H1 (cell line): ENCODE measurements around the gene GZMA. TPM values are rescaled to one million over a fixed set of nuclear protein-coding genes. Genes with fewer than 3 reads are reported as not detected.

Experiments
- CTCF ChIA-PET: fragments of 300-600 bp; sonication (Branson Sonifier 250); formaldehyde crosslinking; loops from one replicate; lab custom pipeline; 2021; ENCODE audit not compliant: partially characterized antibody; lab: Charles Lee
- POLR2A ChIA-PET: fragments of 300-600 bp; sonication (Branson Sonifier 250); formaldehyde crosslinking; loops from one replicate; lab custom pipeline; 2021; ENCODE audit warnings: inconsistent platforms; ENCODE audit not compliant: partially characterized antibody; lab: Charles Lee
- DNase-seq, 2 experiments: peaks; one replicate each; pipeline versions ENCODE4 v3.0.0 to v3.0.0-alpha.2; 2010 to 2022; ENCODE audit warnings: low spot score in 2 of 2, low read depth in 1 of 2, mixed read lengths in 1 of 2
- FAIRE-seq: peaks from 2 replicates; lab custom pipeline; 2011; peaks lifted over from hg19 to GRCh38; lab: Jason Lieb, UNC
- H2AFZ ChIP-seq: 2 replicates; pipeline ENCODE4 v1.8.1; 2012; ENCODE audit warnings: low read length, inconsistent platforms
- H2AK5ac ChIP-seq: 2 replicates; pipeline ENCODE4 v1.6.1; 2013; ENCODE audit warnings: low read depth, low read length
- H2BK120ac ChIP-seq: replicated peaks from 2 replicates; pipeline ENCODE3; 2013; ENCODE audit warnings: low read depth, low read length, inconsistent platforms
- H2BK12ac ChIP-seq: 2 replicates; pipeline ENCODE4 v1.6.1; 2013; ENCODE audit warnings: low read depth, low read length
- H2BK15ac ChIP-seq: 2 replicates; pipeline ENCODE4 v1.6.1; 2013; ENCODE audit warnings: low read length
- H2BK20ac ChIP-seq: 2 replicates; pipeline ENCODE4 v1.6.1; 2013; ENCODE audit warnings: low read length
- H2BK5ac ChIP-seq: 2 replicates; pipeline ENCODE4 v1.6.1; 2013; ENCODE audit warnings: low read depth, low read length
- H3K14ac ChIP-seq: 2 replicates; pipeline ENCODE4 v1.6.1; 2013; ENCODE audit warnings: inconsistent platforms; ENCODE audit not compliant: insufficient read length
- H3K18ac ChIP-seq: 2 replicates; pipeline ENCODE4 v1.6.1; 2013; ENCODE audit warnings: low read length; ENCODE audit errors: extremely low read depth
- H3K23ac ChIP-seq: 2 replicates; pipeline ENCODE4 v1.6.1; 2013; ENCODE audit warnings: inconsistent platforms; ENCODE audit not compliant: insufficient read length
- H3K23me2 ChIP-seq: 2 replicates; pipeline ENCODE4 v1.6.1; 2013; ENCODE audit warnings: low read depth, low read length
- H3K27ac ChIP-seq: 2 replicates; pipeline ENCODE4 v1.6.1; 2011; ENCODE audit warnings: low read depth, low read length, inconsistent platforms
- H3K27me3 ChIP-seq, 4 experiments: replicated peaks in 1 of 4; 1 replicate in 1 of 4; 2 replicates in 3 of 4; pipeline versions ENCODE4 v1.6.1 to v1.8.1; 2011 to 2013; ENCODE audit warnings: low read length in 3 of 4, mild to moderate bottlenecking in 3 of 4, inconsistent platforms in 2 of 4, mixed read lengths in 2 of 4, moderate library complexity in 1 of 4; ENCODE audit not compliant: control insufficient read depth in 3 of 4, insufficient read depth in 3 of 4; ENCODE audit errors: extremely low read depth in 1 of 4
- H3K36me3 ChIP-seq, 4 experiments: 2 replicates each; pipeline versions ENCODE4 v1.6.1 to v1.8.1; 2011 to 2013; ENCODE audit warnings: mild to moderate bottlenecking in 4 of 4, low read length in 3 of 4, moderate library complexity in 2 of 4, control low read depth in 1 of 4, inconsistent platforms in 1 of 4; ENCODE audit not compliant: insufficient read depth in 4 of 4, control insufficient read depth in 2 of 4
- H3K4ac ChIP-seq: replicated peaks from 2 replicates; pipeline ENCODE3; 2013; ENCODE audit warnings: low read length, low read depth, mixed read lengths, inconsistent platforms; ENCODE audit not compliant: insufficient read length
- H3K4me1 ChIP-seq, 4 experiments: replicated peaks in 1 of 4; 1 replicate in 1 of 4; 2 replicates in 3 of 4; pipeline versions ENCODE4 v1.6.1 to v1.8.1; 2011 to 2013; ENCODE audit warnings: low read length in 3 of 4, inconsistent platforms in 2 of 4, mixed read lengths in 1 of 4; ENCODE audit not compliant: insufficient read depth in 4 of 4, control insufficient read depth in 3 of 4
- H3K4me2 ChIP-seq, 2 experiments: 2 replicates each; pipeline versions ENCODE4 v1.6.1 to v1.8.1; 2011 to 2013; ENCODE audit warnings: low read depth in 2 of 2, low read length in 2 of 2, control low read depth in 1 of 2, inconsistent platforms in 1 of 2, mild to moderate bottlenecking in 1 of 2; ENCODE audit not compliant: insufficient read depth in 1 of 2
- H3K4me3 ChIP-seq, 4 experiments: fragments of 200-600, 300-600 bp in 1 of 4; sonication (generic), shearing (Covaris generic), sonication (Bioruptor Twin) in 1 of 4; 2 replicates each; pipeline versions ENCODE4 v1.5.1 to v1.8.1; 2011 to 2016; ENCODE audit warnings: low read length in 4 of 4, low read depth in 3 of 4, control low read depth in 2 of 4, inconsistent platforms in 2 of 4, mild to moderate bottlenecking in 2 of 4, mixed read lengths in 1 of 4, moderate library complexity in 1 of 4; ENCODE audit not compliant: insufficient read depth in 2 of 4; ENCODE audit errors: extremely low read depth in 1 of 4
- H3K56ac ChIP-seq: replicated peaks from 2 replicates; pipeline ENCODE3; 2013; ENCODE audit warnings: low read depth, mild to moderate bottlenecking, mixed read lengths, low read length, inconsistent platforms; ENCODE audit not compliant: insufficient read length
- H3K79me1 ChIP-seq: 2 replicates; pipeline ENCODE4 v1.6.1; 2013; ENCODE audit warnings: low read depth, low read length, control low read depth
- H3K79me2 ChIP-seq, 2 experiments: 2 replicates each; pipeline versions ENCODE4 v1.6.1 to v1.8.1; 2012 to 2013; ENCODE audit warnings: low read length in 2 of 2, mild to moderate bottlenecking in 2 of 2, inconsistent platforms in 1 of 2; ENCODE audit not compliant: insufficient read depth in 2 of 2, control insufficient read depth in 1 of 2
- H3K9ac ChIP-seq, 4 experiments: replicated peaks in 1 of 4; 1 replicate in 1 of 4; 2 replicates in 3 of 4; pipeline versions ENCODE4 v1.6.1 to v1.8.1; 2011 to 2013; ENCODE audit warnings: low read depth in 3 of 4, low read length in 3 of 4, control low read depth in 2 of 4, mild to moderate bottlenecking in 2 of 4, moderate library complexity in 2 of 4, inconsistent platforms in 1 of 4; ENCODE audit errors: extremely low read depth in 1 of 4
- H3K9me3 ChIP-seq, 2 experiments: 2 replicates each; pipeline versions ENCODE4 v1.6.1 to v1.8.1; 2012 to 2013; ENCODE audit warnings: mild to moderate bottlenecking in 2 of 2, moderate library complexity in 2 of 2, control low read depth in 1 of 2, inconsistent platforms in 1 of 2, low read depth in 1 of 2, low read length in 1 of 2, mixed read lengths in 1 of 2; ENCODE audit not compliant: insufficient read depth in 2 of 2
- H4K20me1 ChIP-seq, 2 experiments: replicated peaks in 1 of 2; 2 replicates each; pipeline versions ENCODE3 to v1.8.1; 2011 to 2013; ENCODE audit warnings: inconsistent platforms in 2 of 2, low read length in 2 of 2, mild to moderate bottlenecking in 1 of 2; ENCODE audit not compliant: insufficient read depth in 2 of 2, control insufficient read depth in 1 of 2
- H4K5ac ChIP-seq: 2 replicates; pipeline ENCODE4 v1.6.1; 2013; ENCODE audit warnings: low read length, low read depth, mixed read lengths, inconsistent platforms; ENCODE audit not compliant: insufficient read length
- H4K8ac ChIP-seq: 2 replicates; pipeline ENCODE4 v1.8.0; 2013; ENCODE audit warnings: mild to moderate bottlenecking, moderate library complexity, low read length, inconsistent platforms; ENCODE audit not compliant: insufficient read depth; ENCODE audit errors: extremely low read depth
- H4K91ac ChIP-seq: replicated peaks from 2 replicates; pipeline ENCODE3; 2013; ENCODE audit warnings: low read length, mixed read lengths, inconsistent platforms; ENCODE audit not compliant: insufficient read length
- MAFK ChIP-seq: IDR thresholded peaks from 2 replicates; pipeline ENCODE4 v1.6.1; 2012; ENCODE audit warnings: low read depth, mild to moderate bottlenecking, improper control_type of control experiment, low read length
- RBBP5 ChIP-seq: IDR thresholded peaks from 2 replicates; pipeline ENCODE4 v1.7.1; 2012; ENCODE audit warnings: low read depth, mild to moderate bottlenecking, inconsistent platforms, low read length, moderate library complexity, borderline replicate concordance
- SAP30 ChIP-seq: fragments of 300-600 bp; sonication (generic); IDR thresholded peaks from 2 replicates; pipeline ENCODE4 v1.7.1; 2012; ENCODE audit warnings: low read length, moderate library complexity, mild to moderate bottlenecking, inconsistent platforms; ENCODE audit not compliant: insufficient read depth, insufficient replicate concordance
- WGBS, 2 experiments: shearing (Covaris generic) in 1 of 2; methylation state at CpG; one replicate each; pipeline versions ENCODE4 v1.1.6 to v1.1.7; 2013 to 2015; ENCODE audit warnings: low lambda C conversion rate in 2 of 2, mixed read lengths in 2 of 2, inconsistent platforms in 1 of 2, low coverage in 1 of 2, missing lambda C conversion rate in 1 of 2; ENCODE audit not compliant: insufficient replicate concordance in 2 of 2, insufficient coverage in 1 of 2, insufficient read length in 1 of 2; ENCODE audit errors: extremely low coverage in 1 of 2, missing lambda C conversion rate in 1 of 2; 5-methylcytosine and 5-hydroxymethylcytosine counted together
- polyA plus RNA-seq, 7 experiments: library from polyadenylated mRNA; depleted of rRNA in 3 of 7; stranded (reverse) in 5 of 7; unstranded in 2 of 7; fragments of >200 nt in 5 of 7; fragments of 200-250 nt in 2 of 7; gene quantifications; 1 replicate in 5 of 7; 2 replicates in 1 of 7; 4 replicates in 1 of 7; pipeline versions ENCODE4 v1.2.1 to v1.2.3, GENCODE V29; 2011 to 2013; ENCODE audit warnings: missing spikeins in 2 of 7, mixed read lengths in 2 of 7
- total RNA-seq: library from RNA; stranded (reverse); fragmentation: NEBNext Ultra II Directional; extraction: Animal tissue kit (Norgen Biotek cat#: 25700); gene quantifications from 2 replicates; pipeline ENCODE4 v1.2.1, GENCODE V29; 2021

The GZMA gene
- total and polyA plus RNA-seq, 2 of the 8 experiments (the other 6 are each of a cell fraction or from before 2014, with no cell fraction given): not detected

DNA sequence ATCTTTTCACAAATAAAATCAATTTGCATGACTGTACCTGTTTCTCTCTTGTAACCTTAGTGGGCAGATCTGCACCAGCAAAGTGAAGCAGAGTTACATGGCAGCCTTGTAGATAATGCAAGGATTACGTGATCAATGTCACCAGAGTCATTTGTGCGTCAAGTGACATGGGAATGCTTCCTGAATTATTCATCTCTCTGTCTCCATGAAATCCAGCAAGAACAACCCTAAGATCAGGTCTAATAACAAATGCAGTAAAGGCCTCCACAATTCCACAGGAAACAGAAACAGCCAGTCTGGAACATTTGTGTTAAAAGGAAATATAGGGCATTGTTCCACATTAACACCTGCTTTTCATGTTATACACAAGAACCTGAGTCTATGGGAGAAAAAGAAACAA, 7.8 kb downstream of the GZMA start:
- H3K9me3 ChIP-seq: no peaks in the 10 kb centered on the region
- no peak overlapping the region for H3K4me2 ChIP-seq
- H3K23me2 ChIP-seq: no peaks in the 10 kb centered on the region
- H3K4me3 ChIP-seq: no peak overlapping the region
- no peak overlapping the region for H3K23ac ChIP-seq
- H3K27ac ChIP-seq: no peak overlapping the region
- no peak overlapping the region for H2AK5ac ChIP-seq
- no peak overlapping the region for H4K8ac ChIP-seq
- no peak overlapping the region for H2BK5ac ChIP-seq
- no peak overlapping the region for H3K18ac ChIP-seq
- no peak overlapping the region for H2BK12ac ChIP-seq
- no peak overlapping the region for H3K9ac ChIP-seq
- H4K20me1 ChIP-seq: no peaks in the 10 kb centered on the region
- peaks cover 0 to 5% (median 1%) of the 10 kb centered on the region in 4 experiments; a peak in 2 of 7 replicates for H3K4me1 ChIP-seq
- WGBS, 2 experiments: 82% methylated on average over 2 of the region's 2 CpGs; no CpG with 5 or more reads in 1 of the 2 experiments
- no peak overlapping the region for H2BK120ac ChIP-seq
- H2BK15ac ChIP-seq: no peak overlapping the region
- no peaks in the 10 kb centered on the region for H3K27me3 ChIP-seq
- no peak overlapping the region for H2BK20ac ChIP-seq
- H3K4ac ChIP-seq: no peak overlapping the region
- no peaks in the 10 kb centered on the region for H3K79me1 ChIP-seq
- no peaks in the 10 kb centered on the region for H3K36me3 ChIP-seq
- H3K14ac ChIP-seq: no peak overlapping the region
- ChIA-PET CTCF (no interaction called here), POLR2A (no interaction called here)
- no peak for DNase-seq
- no peak for TF ChIP-seq SAP30
- TF ChIP-seq MAFK: no peak
- no peak for TF ChIP-seq RBBP5
- H3K56ac ChIP-seq: no peak overlapping the region
- H4K5ac ChIP-seq: no peak overlapping the region
- H3K79me2 ChIP-seq: no peaks in the 10 kb centered on the region
- peak overlapping the region; percentile 86 for H2AFZ ChIP-seq
- no peak overlapping the region for H4K91ac ChIP-seq
- no peak for FAIRE-seq
